RPMI8226 (cell line): ENCODE data around the gene ATP10A.

Experiments
- DNase-seq: peaks from one replicate; pipeline ENCODE4 v3.0.0-alpha.2; 2015

The ATP10A gene

DNA sequence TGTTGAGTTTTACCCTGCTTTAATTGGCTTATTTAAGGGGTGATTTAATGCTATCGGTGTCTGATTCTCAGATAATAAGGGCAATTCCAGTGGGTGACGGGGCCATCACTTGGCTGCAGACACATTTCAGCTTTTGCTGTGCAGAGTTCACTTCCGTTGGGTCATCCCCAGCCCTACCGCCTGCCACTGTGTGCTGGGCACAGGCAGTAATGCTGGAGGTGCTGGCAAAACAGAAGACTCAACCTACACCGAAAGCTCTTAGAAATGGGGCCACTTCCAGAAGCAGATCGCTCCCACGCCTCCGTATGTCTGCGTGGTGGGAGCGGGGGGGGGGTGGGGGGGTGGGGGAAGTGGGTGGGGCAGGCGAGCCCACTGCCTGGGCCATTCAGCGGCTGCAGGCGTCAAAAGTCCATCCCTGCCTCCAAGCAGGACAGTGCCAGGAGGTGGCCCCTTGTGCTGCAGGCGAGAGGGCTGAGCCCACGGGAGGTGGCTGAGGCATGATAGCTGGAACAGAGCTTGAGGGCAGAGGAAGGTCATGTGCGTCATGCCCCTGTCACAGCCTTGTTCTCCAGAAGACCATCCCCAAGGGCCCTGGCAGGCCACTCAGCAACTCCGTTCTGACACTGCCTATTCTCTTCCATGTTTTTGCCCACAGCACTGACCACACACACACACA, 128.3 kb downstream of the ATP10A start:
- DNase-seq, result no peak

DNA sequence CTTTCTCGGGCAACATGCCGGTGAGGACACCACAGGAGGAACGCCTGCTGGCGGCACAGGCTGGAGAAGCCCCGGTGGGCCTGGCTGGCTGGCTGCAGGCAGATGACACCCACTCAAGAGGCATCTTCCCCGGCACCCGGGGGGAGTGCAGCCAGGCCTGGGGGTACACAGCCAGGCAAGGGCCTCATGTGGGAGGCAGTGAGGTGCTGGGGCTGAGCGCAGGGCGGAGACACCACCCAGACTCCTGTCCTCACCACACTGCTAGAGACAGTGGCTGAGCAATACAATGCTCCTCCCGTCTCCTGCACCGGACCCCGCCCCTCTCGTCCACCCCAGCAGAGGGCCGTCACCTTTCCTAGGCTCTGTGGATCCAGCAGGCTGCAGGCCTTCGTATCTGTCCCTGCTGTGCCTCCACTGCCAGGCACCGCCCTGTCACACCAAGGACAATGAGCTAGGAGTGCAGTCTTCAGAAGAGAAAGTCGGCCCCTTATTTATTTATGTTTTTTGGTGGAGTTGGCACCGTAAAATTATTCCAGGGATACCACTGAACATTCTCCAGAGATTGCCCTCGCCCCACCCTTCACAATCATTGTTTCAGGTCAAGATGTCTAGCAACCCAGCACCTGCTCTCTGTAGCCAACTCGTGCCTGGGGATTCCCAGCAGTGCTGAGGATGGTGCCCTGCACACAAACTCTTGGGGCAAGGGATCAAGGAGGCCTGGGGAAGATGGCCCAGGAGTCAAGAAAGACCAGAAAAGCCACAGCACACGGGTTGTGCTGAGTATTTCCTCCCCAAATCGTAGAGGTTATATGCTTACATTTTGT, 129.1 kb downstream of the ATP10A start:
- DNase-seq, result no peak

DNA sequence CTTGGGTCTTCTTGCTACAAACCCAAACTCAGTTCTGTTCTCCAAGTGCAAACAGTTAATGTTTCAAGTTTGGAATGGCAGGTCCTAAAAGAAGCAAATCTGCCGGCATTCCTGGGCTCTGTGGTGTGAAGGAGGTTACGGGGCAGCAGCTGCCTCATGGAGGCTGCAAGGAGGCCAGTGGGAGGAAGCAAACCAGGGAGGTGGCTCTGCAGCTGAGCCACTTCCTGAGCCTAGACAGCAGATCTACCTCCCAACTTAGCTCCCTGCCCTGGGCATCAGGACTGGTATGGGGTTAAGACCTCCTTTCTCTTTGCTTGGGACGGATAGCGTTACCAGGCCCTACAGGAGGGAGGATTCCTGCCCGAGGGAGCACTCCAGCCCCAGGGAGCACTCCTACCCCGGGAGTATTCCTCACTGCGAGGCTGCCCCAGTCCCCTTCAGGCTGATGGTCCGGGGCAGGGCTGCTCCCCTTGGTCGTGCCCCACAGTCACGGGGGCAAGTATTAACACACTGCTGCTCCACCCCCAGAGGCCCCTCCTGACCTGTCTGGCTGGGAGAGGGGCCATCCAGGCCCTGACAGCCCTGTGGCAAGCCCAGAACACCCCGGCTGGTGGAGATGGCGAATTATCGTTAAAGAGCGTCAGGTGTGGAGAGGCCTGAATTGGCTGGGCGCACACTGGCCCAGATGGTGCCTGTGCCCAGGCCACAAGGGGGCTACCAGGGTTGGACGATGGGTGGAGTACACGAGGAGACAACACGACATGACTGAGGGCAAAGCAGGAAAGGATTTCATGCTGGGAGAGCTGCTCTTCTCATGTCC, 129.9 kb downstream of the ATP10A start:
- DNase-seq, result no peak

DNA sequence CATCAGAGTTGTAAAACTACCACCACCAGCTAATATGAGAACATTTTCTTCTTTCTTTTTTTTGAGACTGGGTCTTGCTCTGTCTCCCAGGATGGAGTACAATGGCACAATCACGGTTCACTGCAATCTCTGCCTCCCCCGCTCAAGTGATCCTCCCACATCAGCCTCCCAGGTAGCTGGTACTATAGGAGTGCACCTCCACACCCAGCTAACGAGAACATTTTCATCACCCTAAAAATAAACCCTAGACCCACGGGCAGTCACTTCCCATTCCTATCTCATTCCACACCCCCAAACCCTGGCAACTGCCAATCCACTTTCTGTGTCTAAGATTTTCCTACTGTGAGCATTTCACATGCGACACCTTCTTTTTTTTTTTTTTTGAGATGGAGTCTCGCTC, 130.9 kb downstream of the ATP10A start:
- no peak for DNase-seq

DNA sequence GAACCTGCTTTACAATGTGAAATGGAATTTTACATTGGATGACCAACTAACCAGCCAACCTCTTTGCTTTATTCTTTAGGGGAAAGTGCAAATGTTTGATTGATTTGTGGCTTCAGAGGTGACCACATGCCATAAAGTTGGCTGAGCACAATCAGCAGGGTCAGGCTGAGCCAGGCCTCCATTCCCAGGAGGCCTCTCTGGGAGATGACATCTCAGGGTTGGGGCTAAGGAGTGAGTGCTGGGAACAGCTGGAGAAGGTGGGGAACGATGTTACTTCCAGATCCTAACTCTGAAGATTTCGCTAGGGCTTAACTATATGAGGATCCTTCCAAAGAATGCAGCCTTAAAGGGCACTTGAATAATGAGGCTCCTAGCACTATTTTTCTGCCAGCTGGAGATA, 131.7 kb downstream of the ATP10A start:
- no peak for DNase-seq

DNA sequence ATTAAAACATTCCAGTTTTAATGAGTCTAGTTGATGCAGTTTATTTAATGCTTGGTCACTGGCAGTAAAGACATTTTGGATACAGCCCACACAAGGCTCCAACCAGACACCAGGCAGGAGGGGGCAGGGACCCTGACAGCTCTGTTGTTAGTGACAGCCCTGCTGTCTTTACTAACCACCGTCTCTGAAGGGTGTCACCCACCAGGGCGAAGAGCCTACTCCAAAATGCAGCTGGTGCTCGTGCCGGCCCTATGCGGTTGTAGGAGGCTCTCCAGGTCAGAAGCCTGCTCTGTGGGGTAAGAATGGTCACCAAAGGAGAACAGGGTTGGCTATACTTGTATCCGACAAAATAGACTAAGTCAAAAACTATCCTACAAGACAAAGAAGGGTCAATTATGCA, 132.2 kb downstream of the ATP10A start:
- DNase-seq, result no peak

DNA sequence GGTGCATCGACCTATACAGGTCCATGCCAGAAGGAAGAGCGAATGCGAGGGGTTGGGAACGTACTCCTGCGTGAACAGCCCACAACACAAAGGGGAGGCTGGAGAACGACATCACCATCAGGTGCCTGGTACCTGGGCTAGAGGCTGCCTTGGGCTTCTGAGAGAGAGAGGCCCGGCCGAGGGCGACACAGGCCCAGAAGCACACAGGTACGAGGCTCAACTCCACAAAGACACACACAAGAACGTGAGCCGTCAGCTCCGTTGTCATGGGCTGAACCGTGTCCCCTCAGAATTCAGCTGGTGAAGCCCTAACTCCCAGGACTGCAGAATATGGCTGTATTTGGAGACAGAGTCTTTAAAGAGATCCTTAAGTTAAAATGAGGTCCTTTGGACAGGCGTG, 134.3 kb downstream of the ATP10A start:
- DNase-seq, result no peak

DNA sequence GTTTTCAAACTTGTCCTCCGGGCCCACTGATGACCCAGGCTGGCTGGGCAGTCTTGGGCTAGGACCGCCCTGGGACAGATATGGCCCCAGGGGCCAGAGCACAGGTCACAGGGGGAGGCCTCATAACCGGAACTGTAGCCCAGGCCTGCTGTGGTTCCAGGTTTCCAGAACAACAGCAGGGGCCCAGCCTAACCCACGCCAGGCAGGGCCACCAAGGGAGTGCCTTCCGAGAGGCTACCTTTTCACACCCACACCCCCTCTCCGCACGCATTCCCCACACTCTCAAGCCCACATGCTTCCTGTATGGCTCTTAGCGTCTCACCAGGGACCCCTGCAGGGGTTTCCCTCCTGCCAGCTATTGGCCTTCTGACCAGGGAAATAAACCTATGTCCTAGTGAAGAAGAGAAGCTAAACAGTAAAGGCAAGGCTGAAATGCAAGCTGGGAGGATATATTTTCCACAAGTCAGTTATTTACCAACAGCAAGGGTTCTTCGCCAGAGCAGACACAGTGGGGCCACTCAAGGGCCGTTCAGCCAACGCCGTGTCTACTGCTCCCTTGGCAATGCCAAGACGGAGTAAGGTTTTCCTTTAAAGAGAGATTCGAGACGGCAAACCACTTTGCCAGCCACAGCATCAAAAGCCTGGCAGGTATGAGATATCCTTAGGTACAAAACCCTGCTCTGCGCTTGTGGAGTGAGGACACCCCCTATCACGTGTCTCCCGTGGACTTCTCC, 135.1 kb downstream of the ATP10A start:
- no peak for DNase-seq

DNA sequence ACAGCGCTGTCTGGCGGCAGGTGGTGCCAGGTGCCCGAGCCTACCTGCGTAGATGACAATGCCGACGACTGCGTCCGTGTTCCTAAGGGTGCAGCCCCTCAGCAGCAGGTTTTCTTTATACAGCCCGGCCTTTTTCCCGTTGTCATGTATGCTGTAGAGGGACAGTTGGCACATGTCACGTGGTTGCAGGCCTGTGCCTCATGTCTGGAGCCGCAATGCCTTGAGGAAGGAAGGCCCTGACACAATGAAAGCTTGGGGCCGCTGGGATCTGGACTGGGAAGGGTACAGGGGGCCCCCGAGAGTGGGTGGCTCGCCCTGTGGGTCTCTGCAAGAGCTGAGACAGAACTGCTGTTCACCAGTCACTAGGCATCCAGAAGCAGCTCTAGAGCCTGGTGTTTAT, 136.0 kb downstream of the ATP10A start:
- no peak for DNase-seq

DNA sequence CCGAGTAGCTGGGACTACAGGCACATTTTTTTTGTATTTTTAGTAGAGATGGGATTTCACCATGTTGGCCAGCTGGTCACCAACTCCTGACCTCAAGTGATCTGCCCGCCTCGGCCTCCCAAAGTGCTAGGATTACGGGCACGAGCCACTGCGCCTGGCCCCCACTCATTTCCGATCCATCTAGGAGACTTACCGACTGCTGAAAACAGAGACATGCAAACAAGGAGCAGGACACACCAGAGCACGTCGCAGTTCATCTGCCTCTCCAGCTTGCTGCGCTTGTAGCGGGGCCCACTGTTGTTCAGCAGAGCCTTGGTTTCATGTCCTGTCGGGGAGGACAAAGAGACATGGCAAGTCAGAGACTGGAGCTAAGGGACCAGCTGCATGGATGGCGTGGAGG, 137.4 kb downstream of the ATP10A start:
- DNase-seq, result no peak

DNA sequence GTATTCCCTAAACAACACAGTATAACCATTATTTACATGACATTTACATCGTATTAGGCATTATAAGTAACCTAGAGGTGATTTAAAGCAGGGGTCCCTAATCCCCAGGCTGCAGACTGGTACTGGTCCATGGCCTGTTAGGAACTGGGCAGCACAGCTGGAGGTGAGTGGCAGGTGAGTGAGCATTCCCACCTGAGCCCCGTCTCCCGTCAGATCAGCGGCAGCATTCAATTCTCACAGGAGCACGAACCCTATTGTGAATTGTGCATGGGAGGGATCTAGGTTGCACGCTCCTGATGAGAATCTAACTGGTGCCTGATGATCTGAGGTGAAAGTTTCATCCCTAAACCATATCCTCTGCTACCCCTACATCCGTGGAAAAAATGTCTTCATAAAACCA, 138.2 kb downstream of the ATP10A start:
- no peak for DNase-seq

DNA sequence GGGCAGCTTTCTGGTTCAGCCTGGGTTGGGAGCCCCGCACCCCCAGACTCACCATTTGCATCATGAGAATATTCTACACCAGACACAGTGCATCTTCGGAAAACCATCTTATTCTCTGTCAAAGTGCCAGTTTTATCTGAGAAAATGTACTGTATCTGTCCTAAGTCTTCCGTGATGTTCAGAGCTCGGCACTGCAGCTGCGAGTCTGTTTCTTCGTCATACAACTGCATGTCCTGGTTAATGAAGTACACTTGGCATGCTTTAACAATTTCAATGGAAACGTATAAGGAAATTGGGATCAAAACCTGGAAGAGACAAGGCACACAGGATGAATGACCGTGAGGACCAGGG, 141.5 kb downstream of the ATP10A start:
- DNase-seq, result no peak

DNA sequence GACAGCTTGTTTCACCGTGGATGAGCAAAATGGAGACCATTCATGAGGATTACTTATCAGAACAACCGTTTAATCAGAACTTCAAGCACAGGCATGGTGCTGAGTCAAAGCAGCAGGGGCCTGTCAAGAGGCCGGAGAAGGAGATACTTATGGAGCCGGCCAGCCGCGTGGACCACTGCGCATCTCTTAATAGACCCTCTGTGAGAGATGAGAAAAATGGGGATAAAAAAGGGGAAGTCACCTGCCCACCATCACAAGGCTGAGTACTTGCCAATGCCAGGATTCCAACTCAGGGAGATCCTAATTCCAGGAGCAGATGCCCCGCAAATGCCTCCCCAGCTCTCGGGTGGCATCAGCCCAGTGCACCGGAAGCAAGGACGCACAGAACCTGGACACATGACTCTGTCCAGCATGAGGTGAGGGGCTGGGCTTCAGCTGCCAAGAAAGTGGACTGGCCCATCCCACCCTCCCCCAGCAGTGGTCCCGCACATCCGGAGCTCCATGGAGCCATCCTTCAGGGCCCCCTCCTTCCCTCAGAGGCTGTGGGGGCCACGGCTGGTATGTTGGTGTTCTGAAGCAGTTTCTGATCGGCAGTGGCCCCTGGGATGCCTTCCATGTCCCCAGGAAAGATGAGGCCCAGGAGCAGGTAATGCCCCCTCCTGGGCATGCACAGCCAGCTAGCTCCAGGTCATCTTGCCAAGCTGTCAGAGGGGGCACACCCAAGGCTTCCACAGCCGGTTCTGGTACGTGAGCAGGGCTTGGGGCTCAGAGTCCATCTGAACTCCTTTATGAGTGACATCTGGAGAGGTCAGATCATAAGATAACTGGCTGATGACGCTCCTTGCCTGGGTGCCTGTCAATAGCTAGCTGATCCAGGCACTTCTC, 143.8 kb downstream of the ATP10A start:
- no peak for DNase-seq

DNA sequence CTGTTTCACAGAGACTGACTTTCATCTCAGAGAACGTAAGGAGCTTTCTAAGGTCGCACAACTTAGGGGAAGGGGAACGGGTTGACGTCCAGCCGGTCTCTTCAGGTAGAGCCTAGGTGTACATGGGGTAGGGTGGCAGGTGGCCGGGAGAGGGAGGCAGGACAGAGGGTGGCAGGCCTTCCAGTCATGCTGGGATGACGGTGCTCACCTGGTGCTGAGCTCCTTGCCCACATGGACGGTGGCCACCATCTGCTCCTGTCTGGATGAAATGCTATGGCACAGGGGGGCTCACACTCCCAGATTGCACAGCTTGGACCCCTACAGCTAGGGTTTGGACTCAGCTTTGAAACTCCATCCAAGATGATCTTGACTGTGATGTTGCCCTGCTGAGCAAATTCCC, 144.5 kb downstream of the ATP10A start:
- no peak for DNase-seq

DNA sequence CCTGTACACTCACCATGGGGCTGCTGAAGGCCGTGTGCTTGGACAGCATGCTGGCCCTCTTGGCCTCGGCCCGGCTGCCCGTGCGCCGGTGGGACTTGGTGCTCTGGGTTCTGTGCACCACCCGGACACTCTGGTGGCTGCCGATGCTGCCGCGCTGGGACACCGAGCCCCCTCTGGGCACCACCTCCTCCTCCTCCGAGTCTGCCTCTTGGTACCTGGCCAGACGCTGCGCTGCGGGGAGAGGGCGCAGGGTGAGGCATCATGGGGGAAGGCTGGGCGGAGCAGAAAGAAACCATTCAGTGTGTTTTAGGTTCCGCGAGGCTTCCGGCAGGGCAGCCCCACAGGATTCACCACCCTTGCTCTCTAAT, 145.0 kb downstream of the ATP10A start:
- DNase-seq, result no peak

DNA sequence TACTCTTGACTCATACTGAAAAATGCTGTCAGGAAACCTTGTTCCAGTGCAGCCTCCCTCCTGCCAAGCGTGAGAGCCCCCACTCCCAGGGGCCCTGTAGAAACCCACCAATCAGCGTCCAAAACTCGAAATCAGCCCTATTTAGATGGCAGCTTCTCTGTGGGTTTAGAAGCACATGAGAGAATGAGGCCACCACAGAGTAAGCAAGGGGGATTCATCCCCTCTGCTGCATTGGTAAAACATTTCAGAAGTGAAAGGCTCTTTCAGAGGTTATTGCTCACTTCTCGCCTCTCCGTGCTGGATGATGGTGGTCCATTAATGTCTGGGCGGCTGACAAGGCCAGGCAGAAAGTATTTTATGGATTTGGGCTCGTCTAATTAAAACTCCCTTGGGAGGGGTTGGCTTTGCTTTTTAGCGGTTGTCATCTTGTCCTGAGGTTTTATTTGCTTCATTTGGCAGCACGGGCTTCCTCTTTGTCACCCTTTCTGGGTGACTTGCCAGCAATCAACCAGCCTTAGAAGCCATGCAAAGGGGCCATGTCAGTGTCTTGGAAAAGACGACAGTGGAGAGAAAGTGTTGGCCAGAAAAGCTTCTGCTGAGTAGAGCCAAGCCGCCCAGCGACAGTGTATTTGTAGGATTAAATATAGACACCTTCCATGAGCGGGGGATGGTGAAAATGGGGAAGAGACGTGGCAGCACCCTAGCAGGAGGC, 145.5 kb downstream of the ATP10A start:
- DNase-seq, result no peak

DNA sequence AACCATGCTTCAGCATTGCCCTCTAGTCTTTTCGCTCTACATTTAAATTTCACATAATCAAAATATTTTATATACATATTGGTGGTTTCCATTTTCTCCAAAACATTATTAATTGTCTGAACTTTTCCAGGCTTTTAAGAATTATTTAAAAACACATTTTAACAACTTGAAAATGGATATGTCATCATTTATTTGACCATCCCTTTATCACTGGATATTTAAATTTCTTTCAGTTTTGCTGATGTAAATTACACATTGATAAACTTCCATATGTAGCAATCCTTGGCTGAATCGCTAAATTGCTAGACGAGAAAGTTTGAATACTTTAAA, 146.0 kb downstream of the ATP10A start:
- DNase-seq, result no peak

DNA sequence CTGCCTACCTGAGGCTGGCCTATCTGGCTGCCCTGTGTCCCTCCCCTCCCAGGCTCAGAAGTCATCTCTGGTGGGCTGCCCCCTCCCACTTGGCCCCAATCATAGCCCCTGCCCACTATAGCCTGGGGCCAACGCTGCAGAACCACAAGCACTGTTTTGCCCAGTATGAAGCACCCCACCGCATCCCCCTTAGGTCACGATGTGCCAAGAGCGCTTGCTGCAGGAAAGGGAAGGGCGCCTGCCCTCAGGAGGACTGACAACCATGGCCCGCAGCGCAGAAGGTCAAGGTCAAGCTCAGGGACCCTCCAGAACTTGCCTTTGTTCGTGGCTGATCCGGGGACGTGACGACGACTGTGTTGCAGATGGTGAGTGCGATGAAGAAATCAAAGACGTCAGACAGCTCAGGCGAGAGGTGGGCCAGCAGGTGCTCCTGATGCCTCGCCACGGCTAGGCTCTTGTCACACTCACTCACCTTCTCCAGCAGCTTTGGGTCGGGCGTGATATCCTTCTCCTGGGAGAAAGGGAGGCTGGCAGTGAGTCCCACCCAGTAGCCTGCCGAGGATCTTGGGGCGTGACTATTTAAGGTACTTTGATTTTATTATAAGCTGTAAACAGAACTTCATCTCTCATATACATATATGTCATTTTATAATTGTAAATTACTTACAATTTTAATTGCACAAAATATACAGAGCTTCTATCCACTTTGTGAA, 146.6 kb downstream of the ATP10A start:
- DNase-seq, result no peak

DNA sequence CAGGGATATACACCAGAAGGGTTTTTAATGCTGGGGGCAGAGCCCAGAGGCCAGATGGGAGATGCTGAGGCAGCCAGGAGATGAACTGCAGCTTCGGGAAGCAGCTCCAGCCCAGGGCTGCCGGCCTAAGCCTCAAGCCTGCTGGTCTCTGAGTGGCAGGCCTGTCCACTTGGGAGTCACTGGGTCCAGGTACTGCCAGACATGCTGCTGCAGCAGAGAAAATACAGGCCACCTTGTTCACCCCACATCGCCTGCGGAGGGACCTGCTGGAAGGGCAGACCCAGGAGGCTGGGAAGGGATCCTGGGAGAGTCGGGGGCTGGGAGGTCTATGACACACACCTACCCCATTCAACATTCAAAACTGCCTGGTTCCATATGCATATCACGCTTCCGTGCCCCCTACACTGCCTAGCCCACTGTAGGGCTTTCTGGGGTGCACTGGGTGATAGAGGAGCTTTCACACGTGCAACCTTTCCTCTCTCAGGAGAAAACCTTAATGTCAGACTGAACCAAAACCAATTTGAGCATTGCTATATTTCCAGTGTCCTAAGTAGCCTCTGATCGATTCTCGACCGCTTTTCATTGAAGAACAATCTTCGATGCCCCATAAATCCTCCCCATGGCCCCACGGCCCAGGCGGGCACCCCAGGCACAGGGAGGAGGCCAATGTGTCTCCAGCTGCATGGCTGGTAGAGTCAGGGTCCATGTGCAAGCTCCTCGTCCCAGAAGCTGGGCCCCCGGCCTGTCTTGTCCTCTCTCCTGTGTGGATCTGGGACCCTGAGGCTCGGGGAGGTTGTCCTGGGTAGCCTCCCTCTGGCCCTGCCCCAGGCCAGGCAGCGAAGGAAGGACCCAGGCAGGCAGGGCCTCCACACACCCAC, 147.4 kb downstream of the ATP10A start:
- no peak for DNase-seq

DNA sequence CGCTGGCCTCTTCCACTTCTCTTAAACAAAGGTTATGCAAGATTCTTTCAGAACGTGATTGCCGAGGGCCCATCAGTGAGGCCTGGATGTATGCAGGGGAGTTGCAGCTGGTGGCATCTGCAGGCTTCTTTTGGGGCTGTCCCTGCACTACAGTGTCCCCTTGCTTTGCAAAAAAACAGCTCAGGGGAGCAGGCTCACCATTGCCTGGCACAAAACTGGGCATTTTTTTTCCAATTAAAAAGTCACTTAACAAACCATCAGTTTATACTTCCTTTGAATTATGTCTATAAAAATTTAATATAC, 148.6 kb downstream of the ATP10A start:
- DNase-seq, result no peak
